HG03097 (cell line): Measurements from ENCODE around the gene NFIA.
A peak's percentile ranks its signal among the peaks of the same experiment; 100 is the strongest.

Experiments
- ATAC-seq: cut with Tn5 transposase; IDR thresholded peaks from one replicate; pipeline ENCODE4 v1.9.1; 2021; ENCODE audit not compliant: unreplicated experiment, low FRiP score

Gene NFIA

DNA sequence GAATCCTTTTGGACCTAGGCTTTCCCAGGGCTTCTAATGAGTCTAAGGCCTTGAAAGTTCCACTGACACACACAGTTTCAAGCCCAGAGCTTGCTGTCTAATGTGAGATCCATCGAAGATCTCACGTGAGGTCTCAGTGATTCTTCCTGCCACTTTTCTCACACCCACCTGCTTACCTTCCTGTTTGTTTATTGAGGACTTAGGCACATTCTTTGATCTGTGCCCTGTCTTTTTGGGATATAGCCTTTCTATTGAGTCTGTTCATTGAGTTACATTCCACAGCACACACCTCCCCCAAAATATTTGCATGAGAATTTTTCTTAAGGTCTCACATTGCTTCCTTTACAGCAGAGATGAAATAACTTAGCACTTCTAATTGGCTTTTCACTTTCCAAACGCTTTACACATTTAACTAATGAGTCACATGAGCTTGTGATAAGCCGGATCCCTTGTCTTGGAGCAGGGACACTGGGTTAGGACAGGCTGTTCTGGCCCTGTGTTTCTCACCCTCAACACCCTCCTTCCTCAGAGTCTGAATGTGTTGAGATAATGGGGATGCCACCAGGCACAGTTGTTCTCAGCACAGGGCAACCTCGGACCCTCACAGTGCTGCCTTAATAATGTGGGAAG lies 354.2 kb downstream of the NFIA start:
- no peak for ATAC-seq

GRCh38 chr1:61439234-61439633 lies 356.9 kb downstream of the NFIA start:
- no peak for ATAC-seq

DNA sequence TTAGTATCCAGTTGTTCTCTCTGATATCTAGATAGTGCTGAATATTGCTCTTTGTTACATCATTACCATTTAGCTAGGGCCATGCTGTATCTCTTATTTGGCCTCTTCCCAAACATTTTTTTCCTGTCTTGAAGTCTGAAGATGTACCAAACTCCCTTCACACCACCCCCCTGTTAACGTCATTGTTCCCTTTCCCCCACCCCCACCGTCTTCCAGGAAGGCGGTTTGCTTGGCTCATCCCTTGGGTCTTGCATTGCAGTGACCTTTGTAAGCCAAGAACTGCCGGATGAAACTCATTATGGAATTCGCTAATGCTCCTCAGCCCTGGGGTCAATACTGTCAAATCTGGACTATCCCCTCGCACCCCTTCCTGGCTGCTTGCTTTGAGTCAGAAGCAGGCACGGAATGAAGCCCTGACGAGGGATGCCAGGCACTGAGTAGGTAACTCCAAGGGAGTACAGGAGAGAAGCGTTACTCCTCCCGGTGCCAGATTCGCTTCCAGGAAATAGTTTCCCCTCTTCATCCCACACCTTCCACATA lies 359.4 kb downstream of the NFIA start:
- no peak for ATAC-seq

- no peak for ATAC-seq
Observed at GRCh38 chr1:61442544-61442943, 360.2 kb downstream of the NFIA start.

DNA sequence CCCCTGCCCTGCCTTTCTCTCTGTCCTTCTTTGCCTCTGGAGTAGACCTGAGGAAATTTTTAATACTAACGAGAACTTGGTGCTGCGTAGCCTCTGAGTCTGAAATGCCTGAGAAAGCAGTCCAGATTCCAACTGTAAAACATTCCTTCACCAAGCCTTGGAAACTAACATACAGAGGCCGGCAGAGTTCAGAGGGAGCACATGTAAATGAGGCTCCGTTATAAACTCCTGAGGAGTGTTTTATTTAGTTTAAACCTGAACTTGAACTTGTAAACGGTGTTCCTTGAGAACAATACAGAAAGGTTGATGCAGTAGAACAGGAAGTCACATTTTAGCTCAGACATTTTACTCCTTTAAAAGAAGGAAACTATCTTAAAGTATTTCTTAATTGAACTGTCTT lies 361.9 kb downstream of the NFIA start:
- no peak for ATAC-seq

GRCh38 chr1:61445269-61445825 lies 363.0 kb downstream of the NFIA start:
- no peak for ATAC-seq

DNA sequence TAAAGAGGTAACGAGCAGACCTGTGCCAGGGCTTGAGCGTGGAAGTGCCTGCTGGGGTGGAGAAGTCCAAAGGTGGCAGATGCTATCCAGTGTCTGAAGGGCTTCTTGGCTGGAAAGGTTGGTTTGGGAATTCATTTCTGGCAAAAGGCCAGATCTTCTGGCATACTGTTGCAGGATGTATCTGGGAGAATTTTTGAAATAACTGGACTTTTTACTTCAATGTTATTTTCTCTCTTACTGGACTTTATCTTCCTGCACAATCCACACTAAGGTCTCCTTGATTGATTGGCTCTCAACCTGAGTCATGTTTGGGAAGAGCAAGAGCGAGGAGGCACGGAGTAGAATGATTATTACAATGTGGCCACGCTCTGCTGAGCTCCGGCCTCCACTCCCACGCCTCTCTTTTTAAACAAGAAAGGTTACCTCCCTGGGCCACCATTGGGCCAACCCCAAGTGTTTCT lies 364.2 kb downstream of the NFIA start:
- no peak for ATAC-seq

GRCh38 chr1:61447106-61447967 lies 365.0 kb downstream of the NFIA start:
- ATAC-seq: no peak

DNA sequence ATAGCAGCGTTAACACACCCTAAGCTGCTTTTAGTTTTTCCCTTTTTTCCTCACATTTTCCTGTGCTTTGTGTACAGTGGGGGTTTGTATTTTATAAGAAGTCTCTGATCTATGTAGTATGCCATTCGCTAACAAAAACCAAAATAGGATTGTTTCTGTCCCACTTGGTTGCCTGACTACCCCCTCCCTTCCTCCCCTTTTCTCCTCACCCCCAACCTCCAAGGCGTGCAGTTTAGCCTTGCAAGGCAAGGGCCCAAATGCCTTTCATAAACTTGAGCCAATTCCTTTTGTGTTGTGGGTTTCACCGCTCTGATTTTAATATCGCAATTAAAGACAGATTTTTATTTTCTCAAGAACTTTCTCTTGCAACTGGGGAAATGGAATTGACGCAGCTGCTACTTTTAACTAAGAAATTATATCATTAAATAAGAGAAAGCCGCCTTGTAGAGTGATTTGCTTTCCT lies 365.6 kb downstream of the NFIA start:
- ATAC-seq: no peak

DNA sequence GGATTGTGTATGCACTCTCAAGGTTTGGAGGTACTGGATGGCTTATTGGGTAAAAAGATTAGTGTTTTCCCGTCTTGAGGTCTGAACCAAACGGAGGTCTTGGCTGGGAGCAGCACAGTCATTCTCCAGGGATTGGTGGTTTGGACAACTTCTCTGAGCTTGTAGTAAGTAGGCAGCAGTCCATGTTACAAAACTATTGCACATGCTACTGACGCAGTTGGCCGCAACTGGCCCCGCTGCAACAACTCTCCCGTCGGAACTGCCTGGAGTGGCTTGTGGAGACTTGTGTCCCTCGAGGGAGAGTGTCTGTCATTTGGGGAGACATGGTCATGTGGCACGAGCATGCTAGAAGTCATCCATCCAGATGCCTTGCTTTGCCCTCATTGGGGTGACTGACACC lies 366.6 kb downstream of the NFIA start:
- ATAC-seq: no peak

DNA sequence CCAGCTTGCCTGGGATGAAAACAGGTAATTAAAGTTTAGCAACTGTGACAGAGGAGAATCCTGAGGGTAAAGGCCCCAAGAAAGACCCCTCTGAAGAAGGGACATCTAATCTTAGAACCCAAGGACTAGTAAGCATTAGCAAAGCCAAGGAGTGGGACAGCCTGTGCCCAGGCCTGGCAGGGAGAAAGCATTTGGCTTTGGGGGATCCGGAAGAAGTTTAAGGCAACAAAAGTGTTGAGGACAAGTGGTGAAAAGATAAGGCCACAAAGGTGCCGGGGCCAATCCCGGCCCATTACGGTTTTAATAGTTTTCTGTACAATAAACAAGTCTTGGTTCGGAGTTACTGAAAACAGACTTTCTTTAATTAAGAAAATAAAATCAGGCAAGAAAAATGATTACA lies 367.0 kb downstream of the NFIA start:
- no peak for ATAC-seq

DNA sequence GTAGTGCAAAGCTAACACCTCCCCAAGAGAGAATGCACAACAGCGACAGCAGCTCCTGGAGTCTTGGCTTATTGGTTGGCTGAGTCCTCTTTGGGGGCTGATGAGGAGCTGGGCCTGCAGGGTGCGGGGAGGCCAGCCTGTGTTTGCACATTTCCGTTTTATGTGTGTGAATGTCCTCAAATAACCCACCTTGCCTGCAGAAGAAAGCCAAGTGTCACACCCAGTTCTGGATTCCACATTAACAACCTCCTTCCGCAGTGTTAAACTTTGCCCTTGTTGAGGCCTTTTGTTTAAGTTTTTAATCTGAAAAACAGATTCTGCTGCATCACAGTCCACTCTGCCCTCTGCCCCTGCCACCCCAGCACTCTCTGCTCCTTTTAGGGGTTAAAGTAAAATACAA lies 368.1 kb downstream of the NFIA start:
- ATAC-seq: no peak

DNA sequence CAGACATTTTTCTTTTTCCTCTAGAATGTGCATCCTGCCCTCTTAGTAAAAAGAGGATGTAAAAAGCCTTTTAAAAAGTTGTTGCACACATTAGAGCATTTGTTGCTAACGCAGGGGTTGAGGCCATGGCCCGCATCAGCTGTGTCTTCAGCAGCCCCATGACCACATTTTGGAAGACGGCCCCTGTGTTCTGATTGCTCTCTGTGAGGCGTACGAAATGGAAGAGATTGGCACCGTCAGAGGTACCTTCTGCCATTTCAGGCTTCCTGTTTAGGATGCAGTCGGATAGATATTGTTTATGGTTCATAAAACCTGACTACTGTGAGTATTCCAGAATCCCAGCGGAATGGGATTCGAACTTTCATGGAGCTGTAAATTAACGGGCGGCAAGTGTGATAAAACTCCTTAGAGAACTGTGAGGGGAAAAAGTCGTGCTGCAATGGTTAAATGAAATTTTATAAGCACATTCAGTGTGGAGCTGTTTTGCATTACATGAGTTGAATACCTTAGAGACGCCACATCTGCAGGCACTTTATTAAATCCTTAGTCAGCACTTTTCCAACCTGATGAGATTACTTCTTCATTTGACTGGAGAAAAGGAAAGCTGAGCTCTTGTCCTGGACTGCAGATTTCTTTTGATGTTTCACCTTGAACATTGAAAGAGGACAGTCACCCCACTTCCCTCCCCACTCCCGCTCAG lies 368.7 kb downstream of the NFIA start:
- no peak for ATAC-seq

GRCh38 chr1:61451572-61451968 lies 369.2 kb downstream of the NFIA start:
- ATAC-seq: no peak

DNA sequence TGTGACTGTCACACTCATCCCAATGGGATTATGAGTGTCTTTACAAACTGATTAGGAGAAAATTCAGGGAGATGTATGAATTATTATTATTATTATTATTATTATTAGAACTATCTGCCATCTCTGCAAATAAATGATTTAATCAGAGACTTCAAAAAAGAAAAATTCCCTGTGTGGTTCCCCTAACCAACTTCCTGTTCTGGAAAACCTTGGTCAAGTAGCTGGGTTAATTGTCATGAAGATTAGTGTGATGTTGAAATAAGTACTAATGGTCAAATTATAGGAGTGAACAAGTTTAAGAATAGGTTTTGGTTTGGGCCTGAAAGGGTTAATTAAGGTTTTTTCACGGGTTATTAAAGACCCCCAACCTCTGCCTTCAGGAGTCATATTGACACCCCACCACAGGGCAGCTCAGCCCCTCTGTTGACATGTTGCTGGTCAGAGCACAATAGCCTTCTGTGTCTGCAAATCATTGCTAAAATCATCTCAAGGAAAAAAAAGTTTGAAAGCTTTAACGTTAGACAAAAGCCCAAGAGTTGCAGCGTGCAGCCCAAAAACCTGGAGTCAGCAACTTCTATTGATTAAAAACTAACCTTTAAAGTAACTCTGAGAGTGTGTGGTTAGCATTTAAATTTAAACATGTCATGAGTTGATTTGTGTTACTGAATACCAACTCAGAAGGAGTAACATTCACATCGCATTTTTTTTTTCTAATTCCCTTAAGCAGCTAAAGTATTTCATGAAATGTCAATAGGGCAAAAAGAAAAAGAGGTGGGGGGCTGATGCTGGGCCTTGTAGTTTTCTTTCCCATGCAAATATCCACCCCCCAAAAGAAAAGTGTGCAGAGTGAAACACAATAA lies 370.0 kb downstream of the NFIA start:
- ATAC-seq: no peak

DNA sequence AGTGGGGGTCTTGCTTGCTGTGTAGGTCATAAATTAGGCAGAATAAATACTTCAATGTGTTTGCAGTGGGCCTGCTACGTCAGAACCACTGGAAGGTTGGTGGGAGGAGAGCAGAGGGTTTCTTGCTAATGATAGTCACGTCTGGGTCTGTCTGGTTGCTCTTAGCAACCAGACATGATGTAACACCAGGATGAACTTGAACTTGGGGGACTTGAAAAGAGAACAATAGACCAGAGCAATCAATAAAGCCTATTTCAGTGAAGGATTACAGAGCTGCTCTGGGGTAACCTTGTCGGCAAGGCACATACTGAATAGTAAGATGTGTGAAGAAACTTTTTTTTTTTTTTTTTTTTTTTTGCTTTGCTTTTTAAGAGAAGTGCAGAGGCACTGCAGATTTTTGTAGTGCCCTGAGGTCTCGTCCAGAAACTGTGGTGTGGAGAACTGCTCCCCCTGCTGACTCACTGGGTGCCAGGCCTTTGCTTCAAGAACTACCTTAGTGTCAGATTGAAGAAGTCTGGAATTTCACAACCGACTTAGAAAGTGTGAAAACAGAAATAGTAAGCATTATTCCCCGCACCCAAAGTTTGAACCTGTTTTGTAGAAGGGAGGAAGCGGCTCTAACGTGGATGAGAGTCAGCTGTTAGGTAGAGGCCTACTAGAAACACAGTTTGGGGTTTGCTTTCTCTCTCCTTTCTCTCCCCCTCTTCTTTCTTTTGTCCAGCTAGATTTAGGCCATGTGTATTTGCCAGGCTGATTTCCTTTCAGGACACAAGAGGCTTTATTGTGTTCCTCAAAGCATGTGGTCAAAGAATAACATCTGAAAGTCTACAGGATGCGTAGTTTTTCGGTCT lies 371.0 kb downstream of the NFIA start:
- peak; percentile 61 for ATAC-seq

DNA sequence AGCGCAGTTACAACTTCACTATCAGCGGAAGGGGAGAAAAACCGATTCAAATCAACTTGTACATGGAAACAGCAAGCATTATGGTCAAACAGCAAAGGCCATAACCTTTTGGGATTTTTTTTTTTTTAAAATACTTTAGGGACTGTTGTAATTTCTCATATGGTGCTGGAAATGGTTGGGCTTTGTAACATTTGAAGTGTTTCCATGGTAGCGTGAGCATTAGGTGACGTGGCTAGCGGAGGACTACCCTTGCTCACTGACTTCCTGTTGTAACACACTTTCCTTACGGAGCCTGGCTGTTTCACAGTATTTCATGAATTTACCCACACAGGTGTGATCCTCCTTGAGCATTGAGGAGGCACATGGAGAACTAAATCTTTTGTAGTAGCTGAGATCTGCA lies 373.0 kb downstream of the NFIA start:
- ATAC-seq: no peak

- no peak for ATAC-seq
Observed at GRCh38 chr1:61457526-61458040, 375.2 kb downstream of the NFIA start.

GRCh38 chr1:61459345-61459744 lies 377.0 kb downstream of the NFIA start:
- no peak for ATAC-seq
